Thyroid gland (tissue), 4 donors: Measurements from ENCODE around the gene SCN4B. TPM values are rescaled to one million over a fixed set of nuclear protein-coding genes. Genes with fewer than 3 reads are reported as not detected.

Experiments used
- DNase-seq, 2 donors: peaks; one replicate each; pipeline ENCODE4 v3.0.0-alpha.2; 2019
- H3K27ac ChIP-seq, 3 donors: fragments of 200-600 bp; sonication (generic); 1 replicate in 2 of 3; 2 replicates in 1 of 3; pipeline ENCODE4 v1.5.1; 2016 to 2019; ENCODE audit warnings: mild to moderate bottlenecking in 1 of 3, moderate library complexity in 1 of 3
- H3K27me3 ChIP-seq: fragments of 200-600 bp; sonication (generic); one replicate; pipeline ENCODE4 v1.5.1; 2019
- H3K36me3 ChIP-seq, 2 donors: fragments of 200-600 bp; sonication (generic); one replicate each; pipeline ENCODE4 v1.5.1; 2016 to 2019
- H3K4me1 ChIP-seq, 2 donors: fragments of 200-600 bp; sonication (generic); one replicate each; pipeline ENCODE4 v1.5.1; 2017 to 2019
- H3K4me3 ChIP-seq, 3 donors: fragments of 200-600 bp; sonication (generic); replicated peaks in 1 of 3; 1 replicate in 2 of 3; 2 replicates in 1 of 3; pipeline ENCODE4 v1.5.1; 2016; ENCODE audit warnings: mild to moderate bottlenecking in 1 of 3
- H3K9me3 ChIP-seq: fragments of 200-600 bp; sonication (generic); one replicate; pipeline ENCODE4 v1.5.1; 2017
- POLR2A ChIP-seq, 2 donors: fragments of 450-650 bp; IDR thresholded peaks; one replicate each; pipeline ENCODE4 v1.6.1; 2017; ENCODE audit warnings: antibody characterized with exemption in 2 of 2, mild to moderate bottlenecking in 2 of 2, moderate library complexity in 1 of 2
- WGBS, 2 donors: methylation state at CpG; one replicate each; pipeline ENCODE4 v1.1.5; 2017; 5-methylcytosine and 5-hydroxymethylcytosine counted together
- intact Hi-C: fragments of 100-400 bp; cut with DNase I; formaldehyde crosslinking; loops from one replicate; pipeline ENCODE4 v1.15.1; 2023
- total RNA-seq, 4 donors: library from RNA; depleted of rRNA; stranded (reverse); fragments of >200 nt; gene quantifications; one replicate each; pipeline ENCODE4 v1.2.3, GENCODE V29; 2016
- TF ChIP-seq, protein P1 (sequence below), 6 experiments: fragments of 200-600 bp in 3 of 6; fragments of 450-650 bp in 3 of 6; sonication (generic) in 3 of 6; IDR thresholded peaks; one replicate each; pipeline ENCODE4 v1.5.1; 2016 to 2019; ENCODE audit warnings: antibody characterized with exemption in 6 of 6, mild to moderate bottlenecking in 2 of 6, inconsistent platforms in 1 of 6, moderate library complexity in 1 of 6

SCN4B gene
- total RNA-seq, 4 donors from 2014 or later, result 5.5 to 15.7 (median 10.5) TPM

DNA sequence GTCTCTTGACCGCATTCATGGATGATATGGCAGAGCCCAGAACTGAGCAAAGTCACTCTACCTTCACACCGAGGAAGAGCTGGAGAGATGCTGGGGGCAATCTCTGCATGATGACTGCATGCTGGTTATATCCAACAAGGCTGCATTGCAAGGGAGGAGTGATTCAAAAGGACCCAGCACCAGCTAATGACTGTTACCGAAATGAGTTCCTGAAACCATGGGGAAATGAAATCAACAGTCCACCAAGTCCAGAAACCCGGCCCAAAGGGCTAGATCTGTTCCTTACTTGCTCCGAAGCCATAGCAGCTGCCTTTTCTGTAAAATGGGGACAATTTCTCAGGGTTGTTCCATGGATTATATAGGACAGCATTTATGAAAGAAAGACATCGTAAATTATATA is 64.7 kb downstream of the SCN4B start:
- H3K27me3 ChIP-seq, result no peaks in the 10 kb centered on the region
- H3K9me3 ChIP-seq, result no peaks in the 10 kb centered on the region
- no peak overlapping the region for H3K4me3 ChIP-seq
- intact Hi-C loops, result no loop called here
- no peak for DNase-seq
- no peaks in the 10 kb centered on the region for H3K36me3 ChIP-seq
- 89% methylated on average over 6 of the region's 6 CpGs for WGBS, 2 donors
- no peak overlapping the region for H3K27ac ChIP-seq
- TF ChIP-seq, protein P1, sequence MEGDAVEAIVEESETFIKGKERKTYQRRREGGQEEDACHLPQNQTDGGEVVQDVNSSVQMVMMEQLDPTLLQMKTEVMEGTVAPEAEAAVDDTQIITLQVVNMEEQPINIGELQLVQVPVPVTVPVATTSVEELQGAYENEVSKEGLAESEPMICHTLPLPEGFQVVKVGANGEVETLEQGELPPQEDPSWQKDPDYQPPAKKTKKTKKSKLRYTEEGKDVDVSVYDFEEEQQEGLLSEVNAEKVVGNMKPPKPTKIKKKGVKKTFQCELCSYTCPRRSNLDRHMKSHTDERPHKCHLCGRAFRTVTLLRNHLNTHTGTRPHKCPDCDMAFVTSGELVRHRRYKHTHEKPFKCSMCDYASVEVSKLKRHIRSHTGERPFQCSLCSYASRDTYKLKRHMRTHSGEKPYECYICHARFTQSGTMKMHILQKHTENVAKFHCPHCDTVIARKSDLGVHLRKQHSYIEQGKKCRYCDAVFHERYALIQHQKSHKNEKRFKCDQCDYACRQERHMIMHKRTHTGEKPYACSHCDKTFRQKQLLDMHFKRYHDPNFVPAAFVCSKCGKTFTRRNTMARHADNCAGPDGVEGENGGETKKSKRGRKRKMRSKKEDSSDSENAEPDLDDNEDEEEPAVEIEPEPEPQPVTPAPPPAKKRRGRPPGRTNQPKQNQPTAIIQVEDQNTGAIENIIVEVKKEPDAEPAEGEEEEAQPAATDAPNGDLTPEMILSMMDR (IDR thresholded peaks at IDR 0.05), result no peak
- no peak for TF ChIP-seq POLR2A (IDR thresholded peaks at IDR 0.05)
- peaks cover 10 to 20% of the 10 kb centered on the region in 2 donors for H3K4me1 ChIP-seq

DNA sequence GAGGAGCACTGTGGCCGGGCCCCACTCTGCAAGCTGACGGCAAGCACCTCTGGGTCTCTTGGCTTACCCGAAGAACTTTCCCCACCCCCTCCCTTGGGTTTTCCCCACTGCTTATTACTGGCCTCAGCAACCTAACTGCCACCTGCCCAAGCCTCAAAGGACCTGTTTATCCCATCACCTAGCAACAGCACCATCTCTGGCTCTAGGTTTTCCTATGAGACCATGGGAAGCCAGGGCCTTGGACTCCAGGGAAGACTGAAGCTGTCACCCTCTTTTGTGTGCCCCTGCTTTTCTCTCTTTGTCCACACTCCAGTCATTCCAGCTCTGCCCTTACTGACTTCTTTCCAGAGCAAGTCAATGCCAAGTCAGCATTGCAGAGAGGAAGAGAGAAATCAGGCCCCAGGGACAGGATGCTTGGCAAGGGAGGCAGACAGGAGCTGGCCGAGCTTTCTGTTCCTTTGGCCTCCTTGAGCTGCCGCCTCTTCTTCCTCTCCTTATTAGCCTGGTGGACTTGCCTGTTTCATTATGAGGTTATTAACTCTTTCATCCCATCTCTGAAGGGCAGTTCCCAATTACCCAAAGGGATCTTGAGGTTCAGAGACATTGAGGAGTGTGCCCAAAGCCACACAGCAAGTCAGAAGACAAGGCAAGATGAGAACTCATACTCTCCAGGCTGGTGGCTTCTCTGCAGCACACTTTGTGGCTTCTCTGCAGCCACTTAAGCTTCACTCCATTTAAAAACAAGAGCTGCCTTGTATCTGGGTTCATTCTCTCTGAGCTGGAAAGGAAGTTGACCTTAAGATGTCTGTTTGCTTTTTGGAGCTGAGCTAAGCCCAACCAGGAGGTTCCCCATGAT is 65.5 kb downstream of the SCN4B start, which contains the start of gene SMIM35:
Gene SMIM35, minus strand, starts transcription at position 51 of the 856 bp plus-strand sequence. CDS start 206 bp downstream, outside the sequence.
- Histone ChIP-seq H3K27me3 (no peaks in the 10 kb centered on the region), H3K4me3 (no peak within 1 kb of the TSS), H3K4me1 (peaks cover 10 to 21% of the 10 kb centered on the region in 2 donors), H3K36me3 (no peaks in the 10 kb centered on the region), H3K27ac (no peak within 1 kb of the TSS), H3K9me3 (no peaks in the 10 kb centered on the region)
- no peak for DNase-seq
- intact Hi-C loops, result no loop called here
- 67 to 78% methylated on average over 5 of the region's 5 CpGs for WGBS, 2 donors
- TF ChIP-seq POLR2A (IDR thresholded peaks at IDR 0.05), result no peak
- TF ChIP-seq, protein P1 (IDR thresholded peaks at IDR 0.05), result no peak

DNA sequence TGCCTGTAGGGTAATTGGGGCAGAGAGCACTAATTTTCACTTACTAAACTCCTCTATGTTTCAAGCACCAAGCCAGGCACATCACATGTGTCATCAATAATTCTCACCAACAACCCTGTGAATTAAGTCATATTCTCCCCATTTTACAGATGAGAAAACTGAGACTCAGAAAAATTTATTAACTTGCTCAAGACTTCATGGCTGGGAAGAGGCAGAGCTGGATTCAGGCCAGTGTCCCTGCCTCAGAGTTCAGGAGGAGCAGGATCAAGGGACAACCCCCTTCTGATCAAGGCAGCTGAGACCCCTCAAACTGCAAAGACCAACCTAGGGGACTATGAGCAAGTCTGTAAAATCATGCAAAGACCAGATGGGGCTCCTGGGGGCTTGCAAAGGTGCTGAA is 68.0 kb downstream of the SCN4B start:
- H3K27me3 ChIP-seq, result no peaks in the 10 kb centered on the region
- no peak for DNase-seq
- intact Hi-C loops, result no loop called here
- H3K9me3 ChIP-seq, result no peaks in the 10 kb centered on the region
- H3K27ac ChIP-seq, result peak overlapping the region; percentile 6 to 73 (median 41)
- no peak for TF ChIP-seq POLR2A (IDR thresholded peaks at IDR 0.05)
- TF ChIP-seq, protein P1 (IDR thresholded peaks at IDR 0.05), result no peak
- H3K4me1 ChIP-seq, result peaks cover 10 to 21% of the 10 kb centered on the region in 2 donors
- no peaks in the 10 kb centered on the region for H3K36me3 ChIP-seq
- no peak overlapping the region for H3K4me3 ChIP-seq

DNA sequence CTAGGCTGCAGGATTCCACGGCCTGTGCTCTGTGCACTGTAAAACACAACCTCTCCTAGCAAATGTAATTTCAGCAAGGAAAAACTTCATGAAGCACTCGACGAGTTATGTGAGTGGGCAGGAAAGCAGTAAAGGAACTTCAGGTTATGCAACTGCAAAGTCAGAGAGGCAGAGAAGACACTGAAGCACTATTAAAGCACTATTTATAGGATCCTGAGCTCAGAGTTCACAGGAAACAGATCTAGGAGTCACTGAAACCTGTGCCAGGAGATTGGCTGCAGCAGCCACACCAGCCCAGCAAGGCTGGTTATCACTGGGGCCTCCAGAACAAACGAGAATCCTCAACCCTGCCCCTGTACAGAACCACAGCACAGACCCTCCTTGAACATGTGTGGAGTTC is 68.4 kb downstream of the SCN4B start:
- H3K27ac ChIP-seq, result peak overlapping the region; percentile 6 to 73 (median 41)
- WGBS, 2 donors, result 11 to 13% methylated on average over 4 of the region's 4 CpGs
- intact Hi-C loops, result no loop called here
- DNase-seq, result peak; percentile 36 to 40
- no peaks in the 10 kb centered on the region for H3K36me3 ChIP-seq
- peaks cover 10 to 21% of the 10 kb centered on the region in 2 donors for H3K4me1 ChIP-seq
- no peaks in the 10 kb centered on the region for H3K27me3 ChIP-seq
- H3K4me3 ChIP-seq, result no peak overlapping the region
- H3K9me3 ChIP-seq, result no peaks in the 10 kb centered on the region
- no peak for TF ChIP-seq POLR2A (IDR thresholded peaks at IDR 0.05)
- TF ChIP-seq, protein P1 (IDR thresholded peaks at IDR 0.05), result no peak

Other genes starting within 250 kb of the SCN4B start
- 10 to 100 TPM in 3 of 4 donors, 1 to 10 TPM in 1; 8.5 to 24.3 (median 13.0) TPM for gene TMPRSS13, start 223.4 kb downstream of the SCN4B start, total RNA-seq
- gene IL10RA, start 166.4 kb downstream of the SCN4B start, total RNA-seq, result 10 to 100 TPM in 3 of 4 donors, 1 to 10 TPM in 1; 5.3 to 21.9 (median 10.6) TPM
- gene TMPRSS4, start 75.7 kb downstream of the SCN4B start, total RNA-seq, result 1 to 10 TPM in 2 of 4 donors, under 1 TPM in 1, not detected in 1; 0.83 to 1.5 (median 1.1) TPM
- gene SMIM35, start 65.9 kb downstream of the SCN4B start, total RNA-seq, result not detected
- under 1 TPM; 0.13 to 0.83 (median 0.31) TPM for gene SCN2B, start 23.8 kb upstream of the SCN4B start, total RNA-seq
- 1 to 10 TPM; 2.2 to 3.1 (median 2.6) TPM for gene JAML, start 72.2 kb upstream of the SCN4B start, total RNA-seq
- 10 to 100 TPM in 3 of 4 donors, 1 to 10 TPM in 1; 6.9 to 15.3 (median 12.3) TPM for gene MPZL3, start 99.5 kb upstream of the SCN4B start, total RNA-seq
- gene MPZL2, start 111.5 kb upstream of the SCN4B start, total RNA-seq, result 10 to 100 TPM; 40.3 to 92.7 (median 76.1) TPM
- 1 to 10 TPM; 3.0 to 4.3 (median 3.3) TPM for gene CD3E, start 151.9 kb upstream of the SCN4B start, total RNA-seq
- gene CD3D, start 189.9 kb upstream of the SCN4B start, total RNA-seq, result 1 to 10 TPM in 3 of 4 donors, not detected in 1; 2.0 to 2.3 (median 2.1) TPM
- gene CD3G, start 191.5 kb upstream of the SCN4B start, total RNA-seq, result 1 to 10 TPM; 1.2 to 4.3 (median 1.9) TPM
- gene UBE4A, start 206.8 kb upstream of the SCN4B start, total RNA-seq, result 10 to 100 TPM; 42.7 to 57.3 (median 48.2) TPM
- 100 to 1,000 TPM in 2 of 4 donors, 10 to 100 TPM in 2; 63.9 to 716 (median 170) TPM for gene ATP5MG, start 248.8 kb upstream of the SCN4B start, total RNA-seq